GM23248 (cell line): ENCODE results near the gene EDIL3.

Source experiments
- EZH2 ChIP-seq: fragments of 200-600 bp; sonication (generic); IDR thresholded peaks from 2 replicates; pipeline ENCODE4 v1.6.1; 2018; ENCODE audit warnings: antibody characterized with exemption, mild to moderate bottlenecking; ENCODE audit not compliant: insufficient read depth, poor library complexity, severe bottlenecking
- EZH2phosphoT487 ChIP-seq: fragments of 200-600 bp; sonication (generic); IDR thresholded peaks from 2 replicates; pipeline ENCODE4 v1.6.1; 2018; ENCODE audit warnings: antibody characterized with exemption, moderate library complexity, mild to moderate bottlenecking, low read depth; ENCODE audit not compliant: insufficient read depth

DNA sequence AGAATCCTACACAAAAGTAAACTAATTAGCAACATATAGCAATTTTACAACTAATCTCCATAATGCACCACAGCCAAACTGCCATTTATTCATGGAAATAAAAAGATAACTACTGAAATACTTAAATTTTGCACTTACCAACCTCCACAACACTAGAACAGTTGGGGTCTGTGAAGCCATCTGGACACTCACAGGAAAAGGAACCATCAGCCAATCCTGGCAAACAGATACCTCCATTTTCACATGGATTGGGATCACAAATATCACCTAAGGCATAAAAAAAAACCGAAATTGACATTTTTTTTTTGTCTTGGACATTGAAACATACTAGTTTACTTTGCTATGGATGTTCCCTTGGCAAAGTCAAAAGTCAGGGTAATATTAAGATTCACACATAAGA, 130.7 kb downstream of the EDIL3 start:
- TF ChIP-seq EZH2 (no peak), EZH2phosphoT487 (no peak)
